Activated B cell treated with CpG ODN at 0.5 μM for 24 hours (primary cell): ENCODE measurements around the gene USP35. TPM values are rescaled to one million over a fixed set of nuclear protein-coding genes. Genes with fewer than 3 reads are reported as not detected.
A peak's percentile ranks its signal among the peaks of the same experiment; 100 is the strongest.

Source experiments
- ATAC-seq: fragments of 200-7000 bp; cut with Tn5 transposase; one replicate; pipeline ENCODE4 v1.10.0; 2021; ENCODE audit warnings: low read depth, mild to moderate bottlenecking, moderate library complexity
- CTCF ChIA-PET: fragments of 350-600 bp; sonication (Branson Sonifier 250); formaldehyde crosslinking; loops from one replicate; lab custom pipeline; 2021; ENCODE audit warnings: antibody characterized with exemption; lab: Charles Lee
- POLR2A ChIA-PET: fragments of 350-600 bp; sonication (Branson Sonifier 250); formaldehyde crosslinking; loops from one replicate; lab custom pipeline; 2021; ENCODE audit warnings: antibody characterized with exemption; lab: Charles Lee
- DNase-seq: peaks from one replicate; pipeline ENCODE4 v3.0.0; 2022
- H3K27ac Mint-ChIP-seq: one replicate; pipeline ENCODE4 v1.8.0; 2020; ENCODE audit warnings: mixed read lengths
- H3K27me3 Mint-ChIP-seq: one replicate; pipeline ENCODE4 v1.8.0; 2021; ENCODE audit warnings: mixed read lengths
- H3K36me3 Mint-ChIP-seq: one replicate; pipeline ENCODE4 v1.8.0; 2021; ENCODE audit warnings: low read depth, mixed read lengths
- H3K4me1 Mint-ChIP-seq: one replicate; pipeline ENCODE4 v1.8.0; 2021; ENCODE audit warnings: mixed read lengths
- H3K4me3 Mint-ChIP-seq: one replicate; pipeline ENCODE4 v1.8.0; 2020; ENCODE audit warnings: mild to moderate bottlenecking, mixed read lengths
- H3K9me3 Mint-ChIP-seq: one replicate; pipeline ENCODE4 v1.8.0; 2020; ENCODE audit warnings: mixed read lengths
- CTCF ChIP-seq: fragments of 200-600 bp; IDR thresholded peaks from one replicate; pipeline ENCODE4 v1.8.0; 2022; ENCODE audit warnings: antibody characterized with exemption, mild to moderate bottlenecking
- intact Hi-C: fragments of 100-400 bp; cut with micrococcal nuclease; formaldehyde crosslinking; loops from one replicate; pipeline ENCODE4 v1.15.1; 2024
- total RNA-seq: library from RNA; stranded (reverse); gene quantifications from 2 replicates; pipeline ENCODE4 v1.2.3, GENCODE V29; 2022

Gene USP35, protein sequence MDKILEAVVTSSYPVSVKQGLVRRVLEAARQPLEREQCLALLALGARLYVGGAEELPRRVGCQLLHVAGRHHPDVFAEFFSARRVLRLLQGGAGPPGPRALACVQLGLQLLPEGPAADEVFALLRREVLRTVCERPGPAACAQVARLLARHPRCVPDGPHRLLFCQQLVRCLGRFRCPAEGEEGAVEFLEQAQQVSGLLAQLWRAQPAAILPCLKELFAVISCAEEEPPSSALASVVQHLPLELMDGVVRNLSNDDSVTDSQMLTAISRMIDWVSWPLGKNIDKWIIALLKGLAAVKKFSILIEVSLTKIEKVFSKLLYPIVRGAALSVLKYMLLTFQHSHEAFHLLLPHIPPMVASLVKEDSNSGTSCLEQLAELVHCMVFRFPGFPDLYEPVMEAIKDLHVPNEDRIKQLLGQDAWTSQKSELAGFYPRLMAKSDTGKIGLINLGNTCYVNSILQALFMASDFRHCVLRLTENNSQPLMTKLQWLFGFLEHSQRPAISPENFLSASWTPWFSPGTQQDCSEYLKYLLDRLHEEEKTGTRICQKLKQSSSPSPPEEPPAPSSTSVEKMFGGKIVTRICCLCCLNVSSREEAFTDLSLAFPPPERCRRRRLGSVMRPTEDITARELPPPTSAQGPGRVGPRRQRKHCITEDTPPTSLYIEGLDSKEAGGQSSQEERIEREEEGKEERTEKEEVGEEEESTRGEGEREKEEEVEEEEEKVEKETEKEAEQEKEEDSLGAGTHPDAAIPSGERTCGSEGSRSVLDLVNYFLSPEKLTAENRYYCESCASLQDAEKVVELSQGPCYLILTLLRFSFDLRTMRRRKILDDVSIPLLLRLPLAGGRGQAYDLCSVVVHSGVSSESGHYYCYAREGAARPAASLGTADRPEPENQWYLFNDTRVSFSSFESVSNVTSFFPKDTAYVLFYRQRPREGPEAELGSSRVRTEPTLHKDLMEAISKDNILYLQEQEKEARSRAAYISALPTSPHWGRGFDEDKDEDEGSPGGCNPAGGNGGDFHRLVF
- total RNA-seq = 3.5 and 4.9 TPM in 2 replicates

DNA sequence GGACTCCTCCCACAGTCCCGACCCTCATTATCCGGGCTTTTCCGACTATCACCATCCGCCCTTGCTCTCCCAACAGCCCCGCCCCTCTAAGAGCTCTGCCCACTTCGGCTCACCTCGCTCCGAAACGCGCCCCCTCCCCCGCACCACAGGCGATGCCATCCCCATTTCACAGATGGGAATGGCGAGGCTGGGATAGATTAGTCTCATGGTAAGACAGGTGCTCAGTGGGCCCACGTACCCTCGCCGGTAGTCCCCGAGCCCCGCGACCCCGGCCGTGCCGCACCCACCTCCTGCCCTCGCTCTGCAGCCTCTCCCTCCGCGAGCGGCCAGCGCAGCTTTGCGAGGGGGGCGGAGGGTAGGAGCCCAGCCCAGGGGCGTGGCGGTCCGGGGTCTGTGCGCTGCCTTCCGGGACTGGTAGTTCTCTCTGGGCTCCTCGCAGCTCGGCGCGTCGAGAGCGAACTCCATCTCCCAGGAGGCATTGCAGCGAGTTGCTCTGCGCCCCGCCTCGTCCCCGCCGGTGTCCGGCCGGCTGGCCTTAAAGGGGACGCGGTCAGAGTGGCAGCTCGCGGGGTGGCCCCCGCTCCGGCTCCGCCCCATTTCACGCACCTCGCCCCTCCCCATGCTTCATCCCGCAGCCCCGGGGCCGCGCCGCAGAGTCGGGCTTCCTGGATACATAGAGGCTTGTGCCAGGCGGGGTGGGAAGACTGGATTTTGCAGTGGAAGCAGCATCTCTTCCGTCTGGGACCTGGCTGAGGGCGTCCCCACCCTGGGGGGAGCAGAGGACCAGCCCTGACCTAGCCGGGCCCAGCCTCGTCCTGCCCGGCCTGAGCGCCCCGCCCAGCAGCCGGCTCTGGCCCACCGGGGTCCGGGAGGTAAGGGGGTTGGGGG lies at the start of gene USP35, which contains the start of gene KCTD21:
Gene USP35, plus strand, starts transcription at position 634 of the 888 bp plus-strand sequence. CDS start 7,327 bp downstream, outside the sequence.
Gene KCTD21, minus strand, starts transcription at position 341 of the 888 bp plus-strand sequence. CDS start 14,072 bp downstream, outside the sequence.
- TF ChIP-seq CTCF = no peak
- DNase-seq = peak; percentile 92
- ChIA-PET CTCF (interaction anchor here (0.8 to 1.1 kb wide), 2 partner anchors 41 to 376 kb away, joined by 3 to 4 read pairs; no protein-coding TSS in a partner anchor), POLR2A (interaction anchor here (0.6 to 3.3 kb wide), 10 partner anchors 14 to 390 kb away, joined by 3 to 25 read pairs (median 9); partner anchors contain the start of genes ALG8, GAB2, INTS4 and NARS2)
- ATAC-seq = peak; percentile 95
- intact Hi-C loops = loop anchor here (1.0 to 2.0 kb wide), 9 partner anchors 34 to 551 kb away; partner anchors contain the start of genes ALG8, CLNS1A, GAB2 and INTS4
- H3K27me3 Mint-ChIP-seq = no peaks in the 10 kb centered on the region
- H3K4me3 Mint-ChIP-seq = peak within 1 kb of the TSS; percentile 95
- H3K4me1 Mint-ChIP-seq = peaks cover 36% of the 10 kb centered on the region
- peak within 1 kb of the TSS; percentile 87 for H3K27ac Mint-ChIP-seq
- no peaks in the 10 kb centered on the region for H3K9me3 Mint-ChIP-seq
- H3K36me3 Mint-ChIP-seq = peaks cover 7% of the 10 kb centered on the region

DNA sequence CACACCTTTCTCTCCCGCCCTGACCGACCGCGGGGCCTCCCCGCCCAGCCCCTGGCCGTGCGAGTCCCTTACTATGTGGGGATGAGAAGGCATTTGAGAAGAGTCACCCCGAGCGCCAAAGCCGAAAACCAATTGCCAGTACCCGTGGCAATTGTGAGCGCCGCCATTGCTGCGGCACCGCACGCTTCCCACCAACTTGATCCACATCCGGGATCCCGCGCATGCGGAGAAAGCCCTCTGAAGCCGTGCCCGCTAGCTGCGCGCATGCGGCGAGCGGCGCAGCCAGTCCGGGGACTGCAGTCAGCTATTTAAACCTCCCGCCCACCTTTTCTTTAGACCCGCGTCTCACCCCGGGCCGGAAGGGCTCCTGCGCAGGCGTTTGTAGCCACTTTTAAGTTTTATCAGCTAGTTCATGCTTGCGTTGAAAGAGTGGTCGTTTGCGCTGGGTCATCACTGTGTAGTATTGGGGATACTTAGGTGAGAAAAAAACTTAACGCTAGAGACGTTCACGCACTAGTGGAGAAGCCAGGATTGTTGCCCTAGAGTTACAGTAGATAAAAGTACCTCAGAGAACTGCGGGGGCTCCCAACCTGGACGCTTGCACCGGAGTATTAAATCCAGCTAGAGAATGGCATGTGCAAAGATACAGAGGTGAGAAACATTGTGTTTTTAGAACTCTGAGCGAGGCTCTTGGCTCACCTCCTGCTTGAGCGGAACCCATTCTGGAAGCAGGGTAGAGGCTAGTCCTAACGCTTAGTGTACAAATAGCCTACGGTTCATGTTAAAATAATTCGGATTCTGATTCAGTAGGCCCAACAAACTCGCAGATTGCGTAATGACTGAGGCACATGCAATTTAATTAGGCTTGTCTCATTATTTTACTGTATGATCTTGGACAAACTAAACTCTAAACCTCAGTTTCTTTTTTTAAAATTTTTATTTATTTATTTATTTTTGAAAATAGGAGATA lies 49.0 kb upstream of the USP35 start, which contains the start of gene ALG8:
Gene ALG8, minus strand, starts transcription at position 205 of the 970 bp plus-strand sequence. Its CDS starts 38 bp downstream, at position 167.
- H3K27me3 Mint-ChIP-seq = no peaks in the 10 kb centered on the region
- intact Hi-C loops = loop anchor here (1.0 to 5.0 kb wide), 6 partner anchors 49 to 435 kb away; partner anchors contain the start of genes AAMDC, GAB2, INTS4 and KCTD21
- POLR2A ChIA-PET = interaction anchor here (0.6 to 2.2 kb wide), 18 partner anchors 9 to 435 kb away, joined by 3 to 25 read pairs (median 3); partner anchors contain the start of genes INTS4, KCTD21, NARS2 and NDUFC2

GRCh38 chr11:78140392-78141077 lies 48.2 kb upstream of the USP35 start:
- DNase-seq = no peak
- Mint-ChIP-seq H3K27ac (no peak overlapping the region), H3K9me3 (no peaks in the 10 kb centered on the region), H3K4me3 (peak overlapping the region; percentile 61), H3K27me3 (no peaks in the 10 kb centered on the region), H3K4me1 (peaks cover 49% of the 10 kb centered on the region), H3K36me3 (peaks cover 31% of the 10 kb centered on the region)
- TF ChIP-seq CTCF = no peak
- no peak for ATAC-seq
- POLR2A ChIA-PET = interaction anchor here (0.7 to 2.2 kb wide), 7 partner anchors 49 to 434 kb away, joined by 3 to 25 read pairs (median 4); partner anchors contain the start of genes KCTD21, NARS2 and USP35
- intact Hi-C loops = no loop called here
- CTCF ChIA-PET = interaction anchor here (2.9 kb wide), 1 partner anchor 424 kb away, joined by 14 read pairs; no protein-coding TSS in a partner anchor

More for the DNA sequence above, 49.0 kb upstream of the USP35 start, which contains the start of gene ALG8:
- H3K4me1 Mint-ChIP-seq = peaks cover 49% of the 10 kb centered on the region
- peak within 1 kb of the TSS; percentile 95 for H3K4me3 Mint-ChIP-seq
- DNase-seq (peak; percentile 94), ATAC-seq (peak; percentile 94)
- CTCF ChIA-PET = interaction anchor here (0.6 to 2.9 kb wide), 3 partner anchors 88 to 425 kb away, joined by 3 to 14 read pairs (median 4); no protein-coding TSS in a partner anchor
- H3K27ac Mint-ChIP-seq = peak within 1 kb of the TSS; percentile 92
- H3K9me3 Mint-ChIP-seq = no peaks in the 10 kb centered on the region
- H3K36me3 Mint-ChIP-seq = peaks cover 36% of the 10 kb centered on the region
- no peak for TF ChIP-seq CTCF
